MM.1S (cell line): ENCODE measurements around the gene SLC38A7.

ENCODE experiments used
- DNase-seq: peaks from one replicate; pipeline ENCODE4 v3.0.0-alpha.2; 2015
- H2AFZ ChIP-seq: fragments of 300-600 bp; sonication (generic); 2 replicates; pipeline ENCODE4 v1.6.0; 2016; ENCODE audit warnings: antibody characterized with exemption, low read length
- H3F3A ChIP-seq: fragments of 300-600 bp; sonication (generic); 2 replicates; pipeline ENCODE4 v1.6.1; 2016; ENCODE audit warnings: mild to moderate bottlenecking, antibody characterized with exemption, low read length, moderate library complexity, mixed read lengths; ENCODE audit not compliant: insufficient read depth
- H3K27ac ChIP-seq: fragments of 300-600 bp; sonication (generic); 2 replicates; pipeline ENCODE4 v1.5.1; 2016; ENCODE audit warnings: mild to moderate bottlenecking, low read length
- H3K27me3 ChIP-seq: fragments of 300-600 bp; sonication (generic); replicated peaks from 2 replicates; pipeline ENCODE4 v1.6.0; 2016; ENCODE audit warnings: low read length; ENCODE audit not compliant: insufficient read depth
- H3K36me3 ChIP-seq: fragments of 300-600 bp; sonication (generic); replicated peaks from 2 replicates; pipeline ENCODE4 v1.6.1; 2016; ENCODE audit warnings: mild to moderate bottlenecking, low read length, mixed read lengths; ENCODE audit not compliant: insufficient read depth
- H3K4me1 ChIP-seq: fragments of 300-600 bp; sonication (generic); 2 replicates; pipeline ENCODE4 v1.6.1; 2016; ENCODE audit warnings: low read length, mixed read lengths
- H3K4me2 ChIP-seq: fragments of 300-600 bp; sonication (generic); 2 replicates; pipeline ENCODE4 v1.6.0; 2016; ENCODE audit warnings: low read depth, low read length
- H3K4me3 ChIP-seq: fragments of 300-600 bp; sonication (generic); 2 replicates; pipeline ENCODE4 v1.5.1; 2016; ENCODE audit warnings: low read length, mixed read lengths
- H3K79me2 ChIP-seq: fragments of 300-600 bp; sonication (generic); 2 replicates; pipeline ENCODE4 v1.6.1; 2016; ENCODE audit warnings: mixed run types, low read length, mixed read lengths
- H3K9ac ChIP-seq: fragments of 300-600 bp; sonication (generic); 2 replicates; pipeline ENCODE4 v1.6.1; 2016; ENCODE audit warnings: low read length, mixed read lengths
- H3K9me2 ChIP-seq: fragments of 300-600 bp; sonication (generic); replicated peaks from 2 replicates; pipeline ENCODE4 v1.6.1; 2016; ENCODE audit warnings: mild to moderate bottlenecking, low read length, mixed read lengths; ENCODE audit not compliant: insufficient read depth
- H3K9me3 ChIP-seq: fragments of 300-600 bp; sonication (generic); replicated peaks from 2 replicates; pipeline ENCODE4 v1.6.1; 2016; ENCODE audit warnings: mild to moderate bottlenecking, low read length, mixed read lengths; ENCODE audit not compliant: insufficient read depth
- H4K20me1 ChIP-seq: fragments of 300-600 bp; sonication (generic); 2 replicates; pipeline ENCODE4 v1.6.1; 2016; ENCODE audit warnings: mild to moderate bottlenecking, low read length, moderate library complexity, mixed read lengths; ENCODE audit not compliant: insufficient read depth
- EZH2 ChIP-seq: fragments of 300-600 bp; sonication (generic); optimal IDR thresholded peaks from 2 replicates; pipeline ENCODE3; 2017; ENCODE audit warnings: low read depth, mild to moderate bottlenecking, antibody characterized with exemption, low read length, mixed read lengths
- EZH2phosphoT487 ChIP-seq: fragments of 300-600 bp; sonication (generic); IDR thresholded peaks from 2 replicates; pipeline ENCODE4 v1.6.1; 2018; ENCODE audit warnings: antibody characterized with exemption, low read length
- TF ChIP-seq, protein P1 (sequence below): fragments of 300-600 bp; sonication (generic); IDR thresholded peaks from 2 replicates; pipeline ENCODE4 v1.5.1; 2016; ENCODE audit warnings: antibody characterized with exemption, low read length, mixed read lengths

The SLC38A7 gene

DNA sequence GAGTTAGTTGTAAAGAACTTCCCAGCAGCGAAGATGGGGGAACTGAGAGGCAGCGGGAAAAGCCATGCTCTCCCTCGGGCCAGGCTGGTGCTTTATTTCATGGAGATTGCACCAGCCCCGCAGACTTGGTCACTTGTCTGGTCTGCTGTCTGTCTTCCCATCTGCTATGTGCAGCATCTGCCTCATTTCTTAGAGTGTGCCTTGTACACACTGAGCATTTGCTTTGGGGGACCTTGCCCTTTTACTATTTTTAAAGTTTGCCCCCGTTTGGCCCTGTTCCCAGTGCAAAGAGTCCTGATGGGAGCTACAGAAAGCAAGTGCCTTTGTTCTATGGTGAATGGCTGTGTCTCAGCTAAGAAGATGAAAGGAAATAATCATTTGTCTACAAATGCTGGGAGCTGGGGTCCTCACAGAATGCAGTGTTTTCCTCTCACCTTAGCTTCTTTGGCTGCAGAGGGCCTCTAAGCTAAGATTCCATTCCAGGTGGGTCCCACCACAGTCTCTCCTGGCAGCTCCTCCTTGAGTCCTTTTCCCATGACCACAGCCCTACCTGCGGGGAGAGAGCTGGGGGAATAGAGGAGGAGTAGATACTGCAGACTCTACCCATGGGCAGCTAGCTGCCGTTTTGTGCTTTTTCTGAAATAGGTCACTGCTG is 29.9 kb downstream of the SLC38A7 start:
- DNase-seq, result no peak
- Histone ChIP-seq H3K4me3 (no peak overlapping the region), H3K27me3 (no peaks in the 10 kb centered on the region), H4K20me1 (no peaks in the 10 kb centered on the region), H3K27ac (no peak overlapping the region), H3K9ac (no peak overlapping the region), H3K9me3 (no peaks in the 10 kb centered on the region), H3K4me2 (no peak overlapping the region), H3K36me3 (no peaks in the 10 kb centered on the region), H3K4me1 (no peaks in the 10 kb centered on the region), H3K9me2 (no peaks in the 10 kb centered on the region), H3F3A (no peaks in the 10 kb centered on the region), H2AFZ (no peak overlapping the region), H3K79me2 (no peaks in the 10 kb centered on the region)
- TF ChIP-seq EZH2, result no peak
- TF ChIP-seq EZH2phosphoT487, result no peak
- TF ChIP-seq, protein P1, sequence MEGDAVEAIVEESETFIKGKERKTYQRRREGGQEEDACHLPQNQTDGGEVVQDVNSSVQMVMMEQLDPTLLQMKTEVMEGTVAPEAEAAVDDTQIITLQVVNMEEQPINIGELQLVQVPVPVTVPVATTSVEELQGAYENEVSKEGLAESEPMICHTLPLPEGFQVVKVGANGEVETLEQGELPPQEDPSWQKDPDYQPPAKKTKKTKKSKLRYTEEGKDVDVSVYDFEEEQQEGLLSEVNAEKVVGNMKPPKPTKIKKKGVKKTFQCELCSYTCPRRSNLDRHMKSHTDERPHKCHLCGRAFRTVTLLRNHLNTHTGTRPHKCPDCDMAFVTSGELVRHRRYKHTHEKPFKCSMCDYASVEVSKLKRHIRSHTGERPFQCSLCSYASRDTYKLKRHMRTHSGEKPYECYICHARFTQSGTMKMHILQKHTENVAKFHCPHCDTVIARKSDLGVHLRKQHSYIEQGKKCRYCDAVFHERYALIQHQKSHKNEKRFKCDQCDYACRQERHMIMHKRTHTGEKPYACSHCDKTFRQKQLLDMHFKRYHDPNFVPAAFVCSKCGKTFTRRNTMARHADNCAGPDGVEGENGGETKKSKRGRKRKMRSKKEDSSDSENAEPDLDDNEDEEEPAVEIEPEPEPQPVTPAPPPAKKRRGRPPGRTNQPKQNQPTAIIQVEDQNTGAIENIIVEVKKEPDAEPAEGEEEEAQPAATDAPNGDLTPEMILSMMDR, result no peak

DNA sequence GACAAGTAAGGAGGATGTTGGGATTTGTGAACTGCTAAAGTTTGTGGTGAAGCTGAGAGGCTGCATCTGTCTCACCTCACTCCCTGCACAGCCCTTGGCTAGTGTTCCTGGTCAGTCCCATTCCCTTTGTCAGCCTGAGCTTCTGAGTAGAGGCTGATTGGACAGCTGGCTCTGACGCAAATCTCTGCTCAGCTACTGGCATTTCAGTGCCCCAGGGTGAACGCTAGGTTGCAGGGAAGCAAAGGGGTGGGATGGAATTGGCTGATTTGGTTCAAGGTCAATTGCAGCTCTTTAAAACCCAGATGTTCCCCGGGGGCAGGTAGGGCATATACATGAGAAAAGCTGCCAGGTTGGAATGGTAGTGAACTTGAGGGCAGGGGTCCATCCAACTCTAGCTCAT is 31.8 kb downstream of the SLC38A7 start:
- H3K27ac ChIP-seq, result no peak overlapping the region
- H3K27me3 ChIP-seq, result no peaks in the 10 kb centered on the region
- TF ChIP-seq, protein P1, result no peak
- TF ChIP-seq EZH2phosphoT487 (no peak), EZH2 (no peak)
- H3K9ac ChIP-seq, result no peak overlapping the region
- H3K36me3 ChIP-seq, result no peaks in the 10 kb centered on the region
- no peaks in the 10 kb centered on the region for H3K4me1 ChIP-seq
- H3K79me2 ChIP-seq, result no peaks in the 10 kb centered on the region
- no peak overlapping the region for H2AFZ ChIP-seq
- H3K9me2 ChIP-seq, result no peaks in the 10 kb centered on the region
- no peak overlapping the region for H3K4me2 ChIP-seq
- DNase-seq, result no peak
- H3K4me3 ChIP-seq, result no peak overlapping the region
- H4K20me1 ChIP-seq, result no peaks in the 10 kb centered on the region
- H3F3A ChIP-seq, result no peaks in the 10 kb centered on the region
- no peaks in the 10 kb centered on the region for H3K9me3 ChIP-seq

DNA sequence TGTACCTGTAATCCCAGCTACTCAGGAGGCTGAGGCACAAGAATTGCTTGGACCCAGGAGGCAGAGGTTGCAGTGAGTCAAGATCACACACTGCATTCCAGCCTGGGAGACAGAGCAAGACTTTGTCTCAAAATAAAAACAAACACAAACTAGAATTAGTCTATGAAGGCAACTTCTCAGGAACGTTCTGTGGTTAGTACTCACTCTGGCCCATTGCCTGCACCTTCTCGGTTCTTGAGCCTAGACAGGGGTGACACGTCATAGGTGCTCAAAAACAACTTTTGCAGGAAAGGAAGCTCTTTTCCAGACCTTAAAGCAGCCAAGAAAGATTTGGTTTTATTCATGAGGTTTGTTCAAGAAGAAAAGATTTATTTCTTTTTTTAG is 32.6 kb downstream of the SLC38A7 start:
- no peaks in the 10 kb centered on the region for H3F3A ChIP-seq
- no peaks in the 10 kb centered on the region for H4K20me1 ChIP-seq
- TF ChIP-seq EZH2, result no peak
- TF ChIP-seq, protein P1, result no peak
- TF ChIP-seq EZH2phosphoT487, result no peak
- no peak overlapping the region for H3K9ac ChIP-seq
- DNase-seq, result no peak
- H3K27me3 ChIP-seq, result no peaks in the 10 kb centered on the region
- H3K4me1 ChIP-seq, result no peaks in the 10 kb centered on the region
- no peak overlapping the region for H3K4me2 ChIP-seq
- no peaks in the 10 kb centered on the region for H3K36me3 ChIP-seq
- H3K27ac ChIP-seq, result no peak overlapping the region
- H3K9me3 ChIP-seq, result no peaks in the 10 kb centered on the region
- no peak overlapping the region for H3K4me3 ChIP-seq
- no peak overlapping the region for H2AFZ ChIP-seq
- no peaks in the 10 kb centered on the region for H3K9me2 ChIP-seq
- H3K79me2 ChIP-seq, result no peaks in the 10 kb centered on the region
